SH-SY5Y (cell line): ENCODE results near the gene PROX2.

Experiments used
- GATA2 ChIP-seq: IDR thresholded peaks from 2 replicates; pipeline ENCODE4 v1.6.1; 2011; ENCODE audit warnings: mild to moderate bottlenecking, low read depth, low read length
- GATA3 ChIP-seq: IDR thresholded peaks from 2 replicates; pipeline ENCODE4 v1.6.1; 2011; ENCODE audit warnings: low read depth, mild to moderate bottlenecking, low read length, moderate library complexity

GRCh38 chr14:74906925-74907521, 31.1 kb upstream of the PROX2 start:
- no peak for TF ChIP-seq GATA3
- no peak for TF ChIP-seq GATA2
